Heart left ventricle (tissue), 16 donors: ENCODE results near the gene DEGS2. TPM values are rescaled to one million over a fixed set of nuclear protein-coding genes. Genes with fewer than 3 reads are reported as not detected.

Experiments used
- ATAC-seq, 4 donors: fragments of 200-7000 bp; cut with Tn5 transposase; one replicate each; pipeline ENCODE4 v1.9.1; 2020 to 2022; ENCODE audit warnings: moderate library complexity in 4 of 4, mild to moderate bottlenecking in 3 of 4, moderate number of reproducible peaks in 1 of 4
- DNase-seq, 5 donors: peaks; one replicate each; pipeline ENCODE4 v3.0.0-alpha.2; 2020
- H3K27ac ChIP-seq, 12 donors: fragments of 200-600 bp; sonication (generic) in 4 of 12; one replicate each; pipeline versions ENCODE4 v1.5.0 to v1.8.0; 2016 to 2022; ENCODE audit warnings: mild to moderate bottlenecking in 2 of 12
- H3K27me3 ChIP-seq, 9 donors: fragments of 200-600 bp; sonication (generic) in 2 of 9; one replicate each; pipeline versions ENCODE4 v1.5.1 to v1.8.0; 2016 to 2022; ENCODE audit warnings: mild to moderate bottlenecking in 3 of 9
- H3K36me3 ChIP-seq, 9 donors: fragments of 200-600 bp; sonication (generic) in 2 of 9; one replicate each; pipeline versions ENCODE4 v1.5.0 to v1.8.0; 2018 to 2022; ENCODE audit warnings: mild to moderate bottlenecking in 2 of 9
- H3K4me1 ChIP-seq, 12 donors: fragments of 200-600 bp; sonication (generic) in 4 of 12; one replicate each; pipeline versions ENCODE4 v1.5.0 to v1.8.0; 2016 to 2022; ENCODE audit warnings: mild to moderate bottlenecking in 3 of 12
- H3K4me3 ChIP-seq, 12 donors: fragments of 200-600 bp; sonication (generic) in 4 of 12; one replicate each; pipeline versions ENCODE4 v1.5.0 to v1.8.0; 2017 to 2022; ENCODE audit warnings: mild to moderate bottlenecking in 9 of 12, moderate library complexity in 4 of 12
- H3K9me3 ChIP-seq, 12 donors: fragments of 200-600 bp; sonication (generic) in 4 of 12; one replicate each; pipeline versions ENCODE4 v1.5.0 to v1.8.0; 2016 to 2022; ENCODE audit warnings: mild to moderate bottlenecking in 1 of 12
- CTCF ChIP-seq, 12 donors: fragments of 200-600 bp; sonication (generic) in 4 of 12; IDR thresholded peaks; one replicate each; pipeline versions ENCODE4 v1.5.0 to v1.8.0; 2018 to 2022; ENCODE audit warnings: antibody characterized with exemption in 12 of 12, mild to moderate bottlenecking in 5 of 12
- POLR2A ChIP-seq, 2 donors: fragments of 450-650 bp; IDR thresholded peaks; one replicate each; pipeline ENCODE4 v1.6.1; 2017; ENCODE audit warnings: antibody characterized with exemption in 2 of 2, mild to moderate bottlenecking in 2 of 2, moderate library complexity in 2 of 2
- whole genome bisulfite sequencing, 4 donors: extraction: QIAGEN DNeasy Blood & Tissue Kit in 2 of 4; methylation state at CpG; one replicate each; pipeline versions ENCODE4 v1.1.5 to v1.1.7; 2013 to 2018; 5-methylcytosine and 5-hydroxymethylcytosine counted together
- intact Hi-C, 10 donors: fragments of 100-400 bp; cut with DNase I; formaldehyde crosslinking; loops; one replicate each; pipeline versions ENCODE4 v1.11.1 to v1.14.2; 2022
- polyA plus RNA-seq, 2 donors: library from polyadenylated mRNA; stranded (reverse); fragments of 200-250 nt; gene quantifications; one replicate each; pipeline ENCODE4 v1.2.3, GENCODE V29; 2013
- total RNA-seq, 9 donors: library from RNA; depleted of rRNA in 2 of 9; stranded (reverse); fragments of >200 nt in 2 of 9; fragmentation: NEBNext Ultra II Directional in 3 of 9; extraction: Animal tissue kit (Norgen Biotek cat#: 25700) in 3 of 9; gene quantifications; one replicate each; pipeline versions ENCODE4 v1.1.0 to v1.2.4, GENCODE V29; 2016 to 2023
- donor health status: ischemic (EF 13 %, LVEDD 7.1; RV severe dilation, severe dysfunction).
- donor health status: healthy with polysubstance abuse.
- donor health status: DM: no; HTN: yes; CAD: no.
- donor health status: DM: no; HTN: no; CAD: no.
- donor health status: ischemic (EF 25% LVEDD 6.9; RV normal size, moderate dysfunction).
- donor health status: ischemic (EF 25% LVEDD 5.7; RV mildly dilated, moderate dysfunction).
- donor health status: healthy.
- donor health status: DM: yes; HTN: yes; CAD: no.
- donor health status: ischemic (EF 35%, LVEDD 5.7; RV mildly dilated, moderate dysfunction).
- donor health status: nonischemic (EF 11% LVEDD 7.7; RV severe dilation, severe dysfunction).
- donor health status: DM: yes; HTN: yes; CAD: no.
- donor health status: PGD.
- donor health status: ischemic (EF 29% LVEDD 5.4; RV normal size, mild dysfunction).
- donor health status: nonischemic (EF 23%, LVEDD 6.1; RV moderate dilation, normal function).

The DEGS2 gene
- total and polyA plus RNA-seq, 11 donors = 0.08 to 0.48 (median 0.30) TPM; not detected in 7

- Histone ChIP-seq H3K9me3 (no peaks in the 10 kb centered on the region), H3K27me3 (no peaks in the 10 kb centered on the region), H3K27ac (peak overlapping the region in 8 of 12 donors; percentile 2 to 74 (median 52)), H3K4me1 (peaks cover 0 to 76% (median 55%) of the 10 kb centered on the region in 12 donors), H3K4me3 (no peak overlapping the region), H3K36me3 (peaks cover 0 to 26% (median 0%) of the 10 kb centered on the region in 9 donors)
- WGBS, 4 donors = 71 to 81% (median 73%) methylated on average over 14 to 17 of the region's 17 CpGs
- DNase-seq (peak in 2 of 5 donors; percentile 34 to 39), ATAC-seq (peak in 3 of 4 donors; percentile 38 to 54 (median 49))
- intact Hi-C loops = loop anchor here in 6 of 10 donors (5.0 to 10.0 kb wide), 6 partner anchors 34 to 124 kb away; no protein-coding TSS in a partner anchor
- TF ChIP-seq POLR2A (IDR thresholded peaks at IDR 0.05) (no peak), CTCF (IDR thresholded peaks at IDR 0.05) (no peak)
These were observed 53.0 kb downstream of the DEGS2 start for GRCh38 chr14:100106250-100107112.

GRCh38 chr14:100105357-100106169, 53.9 kb downstream of the DEGS2 start:
- H3K27ac ChIP-seq = peak overlapping the region in 9 of 12 donors; percentile 5 to 79 (median 53)
- no peaks in the 10 kb centered on the region for H3K9me3 ChIP-seq
- intact Hi-C loops = loop anchor here in 6 of 10 donors (5.0 to 10.0 kb wide), 6 partner anchors 33 to 123 kb away; no protein-coding TSS in a partner anchor
- WGBS, 4 donors = 83 to 94% (median 87%) methylated on average over 14 to 16 of the region's 16 CpGs
- no peak for ATAC-seq
- H3K27me3 ChIP-seq = no peaks in the 10 kb centered on the region
- H3K4me1 ChIP-seq = peaks cover 0 to 76% (median 55%) of the 10 kb centered on the region in 12 donors
- no peak overlapping the region for H3K4me3 ChIP-seq
- H3K36me3 ChIP-seq = peaks cover 0 to 32% (median 0%) of the 10 kb centered on the region in 9 donors
- DNase-seq = no peak
- TF ChIP-seq POLR2A (IDR thresholded peaks at IDR 0.05) (no peak), CTCF (IDR thresholded peaks at IDR 0.05) (no peak)

GRCh38 chr14:100104523-100105300, 54.7 kb downstream of the DEGS2 start:
- no peaks in the 10 kb centered on the region for H3K27me3 ChIP-seq
- WGBS, 4 donors = 80 to 83% (median 82%) methylated on average over 7 of the region's 7 CpGs
- no peak overlapping the region for H3K4me3 ChIP-seq
- no peak for ATAC-seq
- H3K4me1 ChIP-seq = peaks cover 0 to 84% (median 55%) of the 10 kb centered on the region in 12 donors
- no peaks in the 10 kb centered on the region for H3K9me3 ChIP-seq
- TF ChIP-seq CTCF (IDR thresholded peaks at IDR 0.05) (no peak), POLR2A (IDR thresholded peaks at IDR 0.05) (no peak)
- H3K27ac ChIP-seq = peak overlapping the region in 10 of 12 donors; percentile 5 to 79 (median 56)
- intact Hi-C loops = loop anchor here in 6 of 10 donors (5.0 to 10.0 kb wide), 6 partner anchors 32 to 122 kb away; no protein-coding TSS in a partner anchor
- H3K36me3 ChIP-seq = peaks cover 0 to 29% (median 0%) of the 10 kb centered on the region in 9 donors
- no peak for DNase-seq
